NCI-H2171 (cell line): Measurements from ENCODE around the gene ERFE.

Experiments
- DNase-seq: peaks from one replicate; lab custom pipeline; 2025; lab: John Stamatoyannopoulos, UW

The ERFE gene

DNA sequence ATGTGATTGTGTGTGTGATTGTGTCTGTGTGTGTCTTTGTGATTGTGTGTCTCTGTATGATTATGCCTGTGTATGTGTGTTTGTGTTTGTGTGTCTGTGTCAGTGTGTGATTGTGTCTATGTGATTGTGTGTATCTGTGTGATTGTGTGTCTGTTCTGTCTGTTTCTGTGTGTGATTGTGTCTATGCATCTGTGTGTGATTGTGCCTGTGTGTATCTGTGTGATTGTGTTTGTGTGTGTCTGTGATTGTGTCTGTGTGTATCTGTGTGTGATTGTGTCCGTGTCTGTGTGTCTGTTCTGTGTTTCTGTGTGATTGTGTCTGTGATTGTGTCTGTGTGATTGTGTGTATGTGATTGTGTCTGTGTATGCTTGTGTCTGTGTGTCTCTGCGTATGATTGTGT lies 32.4 kb upstream of the ERFE start:
- no peak for DNase-seq

DNA sequence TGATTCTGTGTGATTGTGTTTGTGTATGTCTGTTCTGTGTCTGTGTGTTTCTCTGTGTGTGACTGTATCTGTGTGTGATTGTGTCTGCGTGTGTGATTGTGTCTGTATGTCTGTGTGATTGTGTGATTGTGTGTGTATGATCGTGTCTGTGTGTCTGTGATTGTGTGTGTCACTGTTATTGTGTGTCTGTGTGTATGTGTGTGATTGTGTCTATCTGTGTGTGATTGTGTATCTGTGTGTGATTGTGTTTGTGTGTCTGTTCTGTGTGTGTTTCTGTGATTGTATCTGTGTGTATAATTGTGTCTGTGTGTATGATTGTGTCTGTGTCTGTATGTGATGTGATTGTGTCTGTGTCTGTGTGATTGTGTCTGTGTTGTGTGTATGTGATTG lies 32.0 kb upstream of the ERFE start:
- DNase-seq = no peak

DNA sequence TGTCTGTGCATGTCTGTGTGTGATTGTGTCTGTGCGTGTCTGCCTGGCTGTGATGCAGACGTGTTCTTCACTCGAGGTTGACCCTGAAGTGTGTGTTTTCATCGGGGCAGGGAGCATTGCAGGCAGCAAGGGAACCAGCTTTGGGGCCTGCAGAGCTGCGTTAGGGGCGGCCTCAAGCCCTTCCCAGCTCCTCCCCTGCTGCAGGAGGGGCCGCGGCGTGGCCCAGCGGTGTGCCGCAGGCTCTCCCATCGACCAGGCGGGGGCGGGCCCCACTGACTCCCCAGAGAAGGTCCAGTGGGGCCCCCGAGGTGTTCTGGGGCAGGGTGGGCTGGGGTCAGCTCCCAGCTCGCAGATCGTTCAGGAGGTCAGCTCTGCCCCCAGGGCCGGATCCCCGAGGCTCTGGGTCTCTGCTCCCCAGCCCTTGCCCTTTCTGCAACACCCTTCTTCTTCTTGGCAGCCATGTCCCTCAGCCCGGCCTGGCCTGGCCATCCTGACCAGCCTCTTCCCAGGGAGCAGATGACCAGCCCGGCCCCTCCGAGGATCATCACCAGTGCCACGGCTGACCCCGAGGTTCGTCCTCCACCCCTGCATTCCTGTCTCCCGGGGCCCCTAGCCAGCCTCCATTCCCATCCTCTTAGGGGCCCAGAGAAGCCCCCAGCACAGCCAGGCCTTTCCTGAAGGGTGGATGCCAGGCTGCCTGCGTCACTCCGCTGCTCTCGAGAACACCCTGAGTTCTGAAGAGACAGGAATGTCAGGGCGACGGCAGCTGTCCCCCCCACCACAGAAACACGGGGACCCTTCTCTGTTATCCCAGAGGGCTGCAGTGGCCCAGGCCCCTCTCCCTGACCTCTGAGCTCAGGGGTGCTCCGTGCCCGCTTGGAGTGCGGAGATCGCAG lies 31.4 kb upstream of the ERFE start:
- no peak for DNase-seq

DNA sequence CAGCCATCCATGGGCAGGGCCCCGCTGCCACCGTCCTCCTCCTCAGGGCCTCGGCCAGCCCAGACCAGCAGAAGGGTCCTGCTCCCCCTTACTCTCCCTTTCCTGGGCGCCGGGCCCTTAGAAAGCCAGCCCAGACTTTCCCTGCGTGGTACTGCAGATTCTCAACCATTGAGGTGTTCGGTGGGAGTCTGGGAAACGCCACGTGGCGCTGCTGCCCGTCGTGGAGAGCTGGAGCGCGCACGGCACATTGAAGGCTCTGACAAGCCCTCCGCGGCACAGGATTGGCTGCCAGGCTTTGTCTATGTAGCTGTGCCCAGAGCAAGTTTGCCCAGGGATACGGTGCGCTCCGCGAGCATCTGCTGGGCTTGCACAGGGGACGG lies 30.7 kb upstream of the ERFE start:
- DNase-seq = no peak

DNA sequence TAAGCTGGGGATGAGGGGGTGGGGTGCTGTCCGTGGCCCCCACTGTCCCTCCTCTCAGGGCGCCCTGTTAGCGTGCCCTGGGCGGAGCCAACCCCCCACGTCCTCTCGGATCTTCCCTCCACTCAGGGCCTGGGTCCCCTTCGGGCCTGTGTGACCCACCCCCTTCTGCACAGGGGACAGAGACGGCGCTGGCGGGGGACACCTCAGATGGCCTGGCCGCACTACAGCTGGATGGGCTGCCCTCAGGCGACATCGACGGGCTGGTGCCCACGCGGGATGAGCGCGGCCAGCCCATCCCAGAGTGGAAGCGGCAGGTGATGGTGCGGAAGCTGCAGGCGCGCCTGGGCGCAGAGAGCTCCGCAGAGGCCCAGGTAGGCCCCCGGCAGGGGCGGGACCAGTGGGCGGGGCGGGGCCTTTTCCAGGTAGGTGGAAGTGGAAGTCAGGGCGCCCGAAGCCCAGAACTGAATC lies 30.2 kb upstream of the ERFE start:
- no peak for DNase-seq

DNA sequence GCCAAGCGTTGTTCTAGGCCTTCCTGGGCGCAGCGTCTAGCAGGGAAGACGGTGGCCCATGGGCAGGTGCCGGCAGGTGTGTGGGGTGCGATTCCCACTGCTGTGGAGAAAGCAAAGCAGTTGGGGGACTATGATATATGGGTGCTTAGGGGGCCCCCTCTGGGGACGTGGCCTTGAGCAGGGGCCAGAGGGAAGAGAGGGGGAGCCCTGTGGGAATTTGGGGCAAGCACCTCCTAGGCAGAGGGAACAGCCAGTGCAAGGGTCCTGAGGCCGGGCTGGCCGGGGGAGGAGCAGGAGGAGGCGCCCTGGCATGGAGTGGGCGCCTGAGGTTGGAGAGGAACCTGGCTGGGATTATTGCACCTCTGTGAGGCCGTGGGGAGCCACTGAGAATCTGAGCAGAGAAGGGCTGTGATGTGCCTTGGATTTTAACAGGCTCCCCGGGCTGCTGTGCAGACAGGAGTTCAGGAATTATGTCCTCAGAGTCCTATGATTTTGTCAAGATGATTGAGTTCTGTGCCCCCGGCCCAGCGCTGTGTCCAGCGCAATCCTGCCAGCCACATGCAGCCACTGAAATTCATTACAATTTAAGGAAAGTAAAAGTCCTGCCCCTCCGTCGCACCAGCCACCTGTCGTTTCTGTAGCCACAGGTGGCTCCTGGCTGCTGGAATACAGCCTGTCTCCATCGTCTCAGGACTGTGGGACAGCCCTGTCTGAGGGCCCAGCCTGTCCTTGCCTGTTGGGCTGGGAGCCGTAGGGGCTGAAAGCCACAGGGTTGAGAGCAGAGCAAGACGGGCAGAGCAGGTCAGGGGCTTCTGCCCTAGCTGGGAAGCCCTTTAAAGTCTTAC lies 29.4 kb upstream of the ERFE start:
- no peak for DNase-seq

DNA sequence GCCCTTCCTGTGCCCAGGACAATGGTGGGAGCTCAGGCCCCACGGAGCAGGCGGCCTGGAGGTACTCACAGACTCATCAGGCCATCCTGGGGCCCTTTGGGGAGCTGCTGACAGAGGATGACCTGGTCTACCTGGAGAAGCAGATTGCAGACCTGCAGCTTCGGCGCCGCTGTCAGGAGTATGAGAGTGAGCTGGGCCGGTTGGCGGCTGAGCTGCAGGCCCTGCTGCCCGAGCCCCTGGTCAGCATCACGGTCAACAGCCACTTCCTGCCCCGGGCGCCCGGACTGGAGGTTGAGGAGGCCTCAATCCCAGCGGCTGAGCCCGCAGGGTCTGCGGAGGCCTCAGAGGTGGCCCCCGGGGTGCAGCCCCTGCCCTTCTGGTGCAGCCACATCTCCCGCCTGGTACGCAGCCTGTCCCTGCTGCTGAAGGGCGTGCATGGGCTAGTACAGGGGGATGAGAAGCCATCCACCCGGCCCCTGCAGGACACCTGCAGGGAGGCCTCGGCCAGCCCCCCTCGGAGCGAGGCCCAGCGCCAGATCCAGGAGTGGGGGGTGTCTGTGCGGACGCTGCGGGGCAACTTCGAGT lies 28.6 kb upstream of the ERFE start:
- no peak for DNase-seq

DNA sequence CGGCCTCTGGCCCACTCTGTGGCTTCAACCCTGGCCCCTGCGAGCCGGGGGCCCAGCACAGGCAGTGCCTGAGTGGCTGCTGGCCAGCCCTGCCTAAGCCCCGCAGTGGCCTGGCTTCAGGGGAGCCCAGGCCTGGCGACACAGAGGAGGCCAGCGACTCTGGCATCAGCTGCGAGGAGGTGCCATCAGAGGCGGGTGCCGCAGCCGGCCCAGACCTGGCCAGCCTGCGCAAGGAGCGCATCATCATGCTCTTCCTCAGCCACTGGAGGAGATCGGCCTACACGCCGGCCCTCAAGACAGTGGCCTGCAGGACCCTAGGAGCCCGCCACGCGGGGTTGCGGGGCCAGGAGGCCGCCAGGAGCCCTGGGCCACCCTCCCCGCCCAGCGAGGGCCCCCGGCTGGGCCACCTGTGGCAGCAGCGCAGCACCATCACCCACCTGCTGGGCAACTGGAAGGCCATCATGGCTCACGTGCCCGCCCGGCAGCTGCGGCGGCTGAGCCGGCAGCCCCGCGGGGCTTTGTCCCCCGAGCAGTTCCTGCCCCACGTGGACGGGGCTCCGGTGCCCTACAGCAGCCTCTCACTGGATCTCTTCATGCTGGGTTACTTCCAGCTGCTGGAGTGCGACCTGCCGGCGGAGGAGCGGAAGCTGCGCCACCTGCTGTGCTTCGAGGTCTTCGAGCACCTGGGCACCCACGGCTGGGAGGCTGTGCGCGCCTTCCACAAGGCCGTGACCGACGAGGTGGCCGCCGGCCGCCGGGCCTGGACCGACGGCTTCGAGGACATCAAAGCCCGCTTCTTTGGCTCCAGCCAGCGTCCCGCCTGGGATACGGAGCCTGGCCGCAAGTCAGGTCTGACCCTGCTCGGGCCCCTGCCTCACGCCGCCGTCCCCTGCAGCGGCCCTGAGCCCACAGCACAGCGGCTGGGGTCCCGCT lies 27.8 kb upstream of the ERFE start:
- DNase-seq = no peak

DNA sequence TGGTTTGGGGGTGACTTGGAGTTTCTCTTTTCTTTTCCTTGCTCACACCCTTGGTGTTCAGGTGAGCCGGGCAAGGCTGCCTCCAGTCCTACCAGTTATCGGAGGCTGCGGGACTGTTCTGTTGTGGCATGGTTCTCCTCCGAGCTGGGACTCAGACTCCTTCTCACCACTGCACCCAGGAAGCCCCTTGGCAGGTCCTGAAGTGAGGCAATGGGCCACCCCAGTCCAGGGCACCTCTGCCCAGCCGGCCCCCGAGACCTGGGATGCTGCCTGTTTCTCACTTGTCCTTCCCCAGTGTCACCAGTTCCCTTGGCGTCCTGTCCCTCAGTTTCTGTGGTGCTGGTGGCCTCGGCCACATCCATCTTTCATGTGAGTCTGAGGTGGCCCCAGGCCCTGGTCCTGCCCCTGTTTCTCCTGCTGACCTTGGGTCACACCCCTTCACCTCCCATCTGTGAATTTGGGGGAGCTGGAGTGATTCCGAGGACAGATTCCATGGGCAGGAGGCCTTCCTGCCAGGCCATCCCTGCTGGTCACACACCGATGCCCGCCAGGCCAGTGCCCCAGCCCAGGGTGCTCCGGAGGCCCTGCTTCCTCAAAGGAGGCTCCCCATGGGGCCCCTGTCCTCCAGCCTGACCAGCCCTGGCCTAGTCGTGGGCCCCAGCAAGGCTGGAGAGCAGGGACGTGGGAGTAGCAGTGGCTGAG lies 26.9 kb upstream of the ERFE start:
- DNase-seq = no peak

DNA sequence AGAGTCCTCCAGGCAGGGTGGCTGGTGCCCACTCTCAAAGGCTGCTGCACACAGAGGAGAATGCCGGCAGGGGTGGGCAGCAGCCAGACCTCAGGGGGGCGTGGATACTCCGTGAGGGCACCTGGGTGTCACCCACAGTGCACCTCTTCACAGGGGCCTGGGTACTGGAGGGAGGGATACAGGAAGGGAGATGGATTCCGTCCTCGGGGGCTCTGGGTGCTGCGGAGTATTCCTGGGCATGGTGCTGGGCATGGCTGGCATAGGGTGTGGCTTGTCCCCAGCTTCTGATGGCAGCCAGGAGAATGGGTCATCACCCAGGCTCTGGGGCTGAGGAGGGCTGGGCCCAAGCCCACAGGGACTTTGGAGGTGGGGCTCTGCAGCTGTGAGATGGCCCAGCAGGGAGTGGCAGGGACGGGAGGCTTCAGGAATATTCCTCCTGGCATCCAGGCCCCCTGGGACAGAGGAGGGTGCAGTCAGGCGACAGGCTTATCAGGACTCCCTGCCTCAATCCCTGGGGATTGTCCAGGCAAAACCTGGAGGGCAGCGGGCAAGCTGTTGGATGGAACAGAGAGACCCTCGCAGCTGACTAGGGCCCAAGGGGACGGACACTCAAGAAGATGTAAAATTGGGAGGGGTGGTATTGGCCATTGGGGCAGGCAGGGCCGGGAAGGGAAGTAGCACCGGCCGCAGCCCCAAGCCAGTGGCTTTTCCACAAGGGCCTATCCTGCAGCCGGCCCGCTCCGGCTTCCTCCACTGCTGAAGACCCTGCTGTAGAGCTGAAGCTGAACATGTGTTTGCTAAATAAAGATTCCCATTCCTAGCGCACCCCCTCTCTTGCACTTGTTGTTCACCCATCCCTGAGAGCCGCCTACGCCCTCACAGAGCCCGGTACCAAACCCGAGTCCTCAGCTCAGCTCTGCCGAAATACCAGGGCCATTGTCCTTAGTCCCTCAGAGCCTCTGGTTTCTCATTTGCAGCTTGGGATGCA lies 26.0 kb upstream of the ERFE start:
- DNase-seq = no peak

DNA sequence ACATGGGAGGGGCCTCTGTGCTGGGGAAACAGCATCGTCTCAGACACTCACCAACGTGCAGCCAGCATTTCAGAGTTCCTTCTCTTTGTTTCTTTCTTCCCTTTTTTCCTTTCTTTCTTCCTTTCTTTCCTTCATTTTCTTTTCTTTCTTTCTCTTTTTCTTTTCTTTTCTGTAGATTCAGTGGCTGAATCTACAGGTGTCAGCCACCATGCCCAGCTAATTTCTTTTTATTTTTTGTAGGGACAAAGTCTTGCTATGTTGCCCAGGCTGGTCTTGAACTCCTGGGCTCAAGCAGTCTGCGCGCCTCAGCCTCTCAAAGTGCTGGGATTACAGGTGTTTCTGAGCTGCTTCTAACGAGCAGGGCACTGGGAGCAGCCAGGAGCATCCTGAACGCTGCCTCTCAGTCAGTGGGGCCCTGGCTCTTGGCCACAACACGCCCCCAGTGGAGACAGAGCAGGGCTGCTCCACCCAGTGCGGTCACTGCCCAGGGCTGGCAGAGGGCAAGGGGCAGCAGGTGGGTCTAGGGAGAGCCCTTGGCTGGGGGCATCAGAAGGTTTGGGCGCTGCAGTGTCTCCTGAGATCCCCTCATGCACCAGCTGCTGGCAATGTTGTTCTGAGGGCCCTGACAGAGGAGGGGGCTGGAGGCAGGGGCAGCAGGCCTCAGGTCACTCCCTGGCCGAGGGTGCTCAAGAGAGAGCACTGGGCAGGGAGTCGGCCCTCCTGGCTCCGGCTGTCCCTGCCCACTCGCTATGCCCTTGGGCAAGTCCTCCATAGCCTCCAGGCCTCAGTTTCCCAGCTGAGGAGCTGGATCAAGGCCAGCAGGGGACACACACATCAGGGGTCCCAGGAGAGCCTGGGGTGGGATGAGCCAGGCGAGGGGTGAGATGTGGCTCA lies 25.0 kb upstream of the ERFE start:
- no peak for DNase-seq

DNA sequence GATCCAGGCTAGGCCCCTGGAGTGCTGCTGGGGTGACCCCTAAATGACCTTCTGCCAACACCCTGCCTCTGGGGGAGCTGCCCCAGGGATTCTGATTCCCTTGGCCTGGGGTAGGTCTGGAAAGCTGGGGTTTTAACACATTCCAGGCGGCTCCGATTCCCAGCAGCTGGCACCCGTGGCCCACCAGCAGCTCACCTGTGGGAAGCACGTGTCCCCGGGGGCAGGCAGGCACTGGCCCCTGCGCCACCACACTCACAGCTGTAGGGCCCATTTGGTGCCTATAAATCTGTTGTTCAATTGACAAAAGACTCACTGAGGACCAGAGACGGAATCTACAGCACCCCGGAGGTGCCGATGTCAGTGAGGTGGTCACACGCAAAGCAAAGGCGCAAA lies 24.4 kb upstream of the ERFE start:
- DNase-seq = no peak

DNA sequence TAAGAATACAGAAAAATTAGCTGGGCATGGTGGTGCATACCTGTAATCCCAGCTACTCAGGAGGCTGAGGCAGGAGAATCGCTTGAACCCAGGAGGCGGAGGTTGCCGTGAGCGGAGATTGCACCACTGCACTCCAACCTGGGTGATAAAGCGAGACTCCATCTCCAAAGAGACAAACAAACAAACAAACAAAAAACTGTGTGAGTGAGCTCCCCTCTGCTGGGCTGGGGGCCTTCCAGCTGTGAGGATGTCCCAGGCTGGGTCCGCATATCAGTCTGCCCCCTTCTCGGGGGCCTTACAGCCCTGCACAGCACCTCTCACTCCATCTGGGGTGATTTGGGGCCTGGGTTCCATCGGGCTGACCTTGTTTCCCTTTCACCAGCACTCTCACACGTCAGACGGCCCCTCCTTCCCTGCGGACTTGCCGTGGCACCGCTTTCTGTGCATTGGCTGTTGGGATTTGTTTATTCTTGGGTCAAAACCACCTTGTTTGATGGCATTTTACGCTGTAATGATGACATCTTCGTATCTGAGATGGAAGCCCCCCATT lies 23.1 kb upstream of the ERFE start:
- DNase-seq = no peak

DNA sequence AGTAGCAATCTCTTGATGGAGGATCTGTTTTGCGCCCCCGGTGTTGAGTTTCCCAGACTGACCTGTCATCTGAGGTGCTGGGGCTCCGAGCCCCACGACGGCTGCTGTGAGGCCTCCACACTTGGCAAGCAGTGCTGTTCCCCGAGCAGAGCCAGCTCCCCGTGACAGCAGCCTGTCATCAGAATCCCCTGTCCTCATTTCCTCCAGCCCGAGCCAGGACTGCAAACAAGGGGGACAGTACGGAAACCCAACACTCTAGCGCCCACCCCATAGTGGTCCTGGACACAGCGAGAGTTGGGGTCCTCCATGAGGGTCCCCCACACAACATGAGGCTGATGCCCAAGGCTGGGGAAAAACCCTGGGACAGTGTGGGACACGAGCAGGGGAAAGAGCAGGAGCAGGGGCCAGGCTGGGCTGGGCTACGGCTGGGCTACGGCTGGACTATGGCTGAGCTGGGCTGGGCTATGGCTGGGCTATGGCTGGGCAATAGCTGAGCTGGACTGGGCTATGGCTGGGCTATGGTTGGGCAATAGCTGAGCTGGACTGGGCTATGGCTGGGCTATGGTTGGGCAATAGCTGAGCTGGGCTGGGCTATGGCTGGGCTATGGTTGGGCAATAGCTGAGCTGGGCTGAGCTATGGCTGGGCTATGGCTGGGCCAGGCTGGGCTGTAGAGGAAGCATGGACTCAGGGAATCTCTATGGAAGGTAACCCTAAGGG lies 21.8 kb upstream of the ERFE start:
- no peak for DNase-seq

DNA sequence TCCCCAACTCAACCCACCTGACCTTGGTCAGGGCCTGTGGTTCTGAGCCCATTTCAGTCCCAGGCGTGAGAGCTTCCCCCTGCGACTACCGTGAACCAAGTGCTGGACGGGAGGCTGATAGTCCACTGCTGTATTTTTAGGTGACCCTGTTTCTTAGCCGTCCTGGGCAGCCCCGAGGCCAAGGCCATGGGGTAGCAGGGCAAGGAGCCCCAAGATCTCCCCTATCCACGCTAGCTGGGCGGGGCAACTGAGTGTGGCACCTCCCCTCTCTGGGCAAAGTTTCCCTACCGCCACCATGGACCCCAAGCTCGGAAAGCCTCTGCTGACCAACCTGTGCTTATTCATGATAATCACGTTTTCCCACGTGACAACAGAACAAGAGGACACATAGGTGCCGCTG lies 20.9 kb upstream of the ERFE start:
- DNase-seq = no peak

DNA sequence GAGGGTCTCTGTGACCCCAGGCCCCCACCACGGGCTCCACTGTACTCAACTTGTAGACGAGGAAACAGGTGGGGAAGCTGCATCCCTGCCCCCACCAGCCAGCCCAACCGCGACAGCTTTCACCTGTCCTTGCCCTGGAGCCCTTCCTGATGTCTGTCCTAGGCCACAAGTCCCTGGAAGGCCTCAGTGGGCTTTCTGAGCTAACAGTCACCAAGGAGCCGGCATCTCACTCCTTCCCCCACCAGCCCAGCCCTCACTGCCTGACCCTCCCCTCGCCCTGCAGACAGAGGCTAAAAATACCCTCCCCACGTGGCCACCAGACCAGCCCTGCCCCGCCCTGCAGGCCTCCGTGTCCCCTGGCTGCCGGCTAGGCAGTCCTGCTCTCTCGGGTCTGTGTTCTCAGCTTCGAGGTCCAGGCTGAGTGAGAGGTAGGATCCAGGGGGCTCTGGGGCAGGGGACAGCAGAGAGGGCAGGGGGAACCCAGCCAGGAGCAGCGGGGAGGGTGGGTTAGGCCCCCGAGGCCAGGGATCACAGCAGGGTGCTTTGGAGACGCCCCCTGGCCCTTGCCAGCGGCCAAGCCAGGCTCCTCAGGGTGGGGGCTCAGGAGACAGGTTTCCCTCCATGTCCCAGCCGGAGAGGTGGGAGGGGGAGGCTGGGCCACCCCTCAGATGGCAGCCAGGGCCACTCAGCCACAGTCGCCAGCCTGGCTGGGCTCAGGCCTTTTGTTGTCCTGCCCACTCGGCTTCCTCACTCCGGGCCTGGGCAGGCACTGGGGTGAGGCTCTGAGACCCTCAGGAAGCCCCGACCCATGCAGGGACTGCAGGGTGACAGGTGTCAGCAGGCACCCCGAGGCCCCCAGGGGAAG lies 20.2 kb upstream of the ERFE start, which contains the start of gene KLHL30:
Gene KLHL30, plus strand, starts transcription at position 338 of the 865 bp plus-strand sequence. CDS start 2,087 bp downstream, outside the sequence.
- DNase-seq = no peak
